SU-DHL-6 (cell line): ENCODE results near the gene FOXS1.

Experiments
- EZH2phosphoT487 ChIP-seq: fragments of 200-600 bp; sonication (generic), shearing (Covaris generic); conservative IDR thresholded peaks from 2 replicates; pipeline ENCODE4 v1.6.1; 2018; ENCODE audit warnings: mild to moderate bottlenecking, antibody characterized with exemption, low read length, moderate library complexity, mixed read lengths
- TF ChIP-seq, protein P1 (sequence below): fragments of 200-600 bp; sonication (generic); IDR thresholded peaks from one replicate; pipeline ENCODE4 v1.5.1; 2017; ENCODE audit warnings: antibody characterized with exemption, mild to moderate bottlenecking, low read length, moderate library complexity; ENCODE audit not compliant: insufficient read depth, poor library complexity, severe bottlenecking

- TF ChIP-seq, protein P1, sequence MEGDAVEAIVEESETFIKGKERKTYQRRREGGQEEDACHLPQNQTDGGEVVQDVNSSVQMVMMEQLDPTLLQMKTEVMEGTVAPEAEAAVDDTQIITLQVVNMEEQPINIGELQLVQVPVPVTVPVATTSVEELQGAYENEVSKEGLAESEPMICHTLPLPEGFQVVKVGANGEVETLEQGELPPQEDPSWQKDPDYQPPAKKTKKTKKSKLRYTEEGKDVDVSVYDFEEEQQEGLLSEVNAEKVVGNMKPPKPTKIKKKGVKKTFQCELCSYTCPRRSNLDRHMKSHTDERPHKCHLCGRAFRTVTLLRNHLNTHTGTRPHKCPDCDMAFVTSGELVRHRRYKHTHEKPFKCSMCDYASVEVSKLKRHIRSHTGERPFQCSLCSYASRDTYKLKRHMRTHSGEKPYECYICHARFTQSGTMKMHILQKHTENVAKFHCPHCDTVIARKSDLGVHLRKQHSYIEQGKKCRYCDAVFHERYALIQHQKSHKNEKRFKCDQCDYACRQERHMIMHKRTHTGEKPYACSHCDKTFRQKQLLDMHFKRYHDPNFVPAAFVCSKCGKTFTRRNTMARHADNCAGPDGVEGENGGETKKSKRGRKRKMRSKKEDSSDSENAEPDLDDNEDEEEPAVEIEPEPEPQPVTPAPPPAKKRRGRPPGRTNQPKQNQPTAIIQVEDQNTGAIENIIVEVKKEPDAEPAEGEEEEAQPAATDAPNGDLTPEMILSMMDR: no peak
- TF ChIP-seq EZH2phosphoT487: no peak
Measured at GRCh38 chr20:31883829-31884228, 38.4 kb upstream of the FOXS1 start.
